Activated CD4-positive, CD25-positive, alpha-beta regulatory T cell (primary cell): ENCODE measurements around the gene MDC1.
A peak's percentile ranks its signal among the peaks of the same experiment; 100 is the strongest.
"Not testable (repeated sequence)": the region's sequence is repeated elsewhere in the genome, so short reads cannot be mapped to it uniquely, and the experiment has no call there.

Experiments used
- DNase-seq, 4 experiments: peaks; one replicate each; lab custom pipeline; 2025; lab: John Stamatoyannopoulos, UW

The MDC1 gene

DNA sequence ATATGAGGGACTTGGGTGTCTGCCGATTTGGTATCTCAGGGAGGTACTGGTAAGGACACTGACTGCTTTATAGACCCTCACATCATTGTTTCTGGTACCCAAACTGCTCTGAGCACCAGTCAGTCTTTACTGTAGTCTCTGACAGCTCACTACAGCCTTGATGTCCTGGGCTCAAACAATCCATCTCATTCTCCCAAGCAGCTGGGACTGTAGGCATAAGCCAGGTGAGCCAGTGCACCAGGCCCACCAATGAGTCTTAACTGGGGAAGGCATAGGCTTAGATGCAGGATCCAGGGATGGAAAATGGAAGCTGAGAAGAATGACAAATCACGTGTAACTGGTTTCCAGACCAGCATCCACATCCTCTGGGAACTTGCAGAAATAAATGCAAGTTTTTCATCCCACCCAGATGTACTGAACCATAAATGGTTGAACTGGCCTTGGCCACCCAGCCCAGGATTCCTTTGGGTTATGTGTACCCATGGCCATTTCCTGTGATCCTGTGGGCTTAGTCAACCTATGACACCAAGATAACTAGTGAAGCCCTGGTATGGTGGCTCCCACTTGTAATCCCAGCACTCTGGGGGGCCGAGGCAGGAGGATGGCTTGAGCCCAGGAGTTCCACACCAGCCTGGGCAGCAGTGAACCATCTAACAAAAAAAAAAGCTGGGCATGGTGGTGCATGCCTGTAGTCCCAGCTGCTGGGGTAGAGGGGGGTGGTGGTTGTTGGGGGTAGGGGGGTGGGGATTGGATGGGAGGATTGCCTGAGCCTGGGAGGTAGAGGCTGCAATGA lies 8.8 kb upstream of the MDC1 start:
- DNase-seq = no peak

GRCh38 chr6:30724906-30725667 lies 8.0 kb upstream of the MDC1 start:
- no peak for DNase-seq

- not testable (repeated sequence) for DNase-seq
These were observed 7.0 kb upstream of the MDC1 start for GRCh38 chr6:30723843-30724741.

- DNase-seq = not testable (repeated sequence)
These were observed 6.2 kb upstream of the MDC1 start for GRCh38 chr6:30723159-30723842.

- DNase-seq = peak; percentile 67 to 82 (median 74)
These were observed 5.4 kb upstream of the MDC1 start for GRCh38 chr6:30722280-30723112.

- not testable (repeated sequence) for DNase-seq
These were observed 4.9 kb upstream of the MDC1 start for GRCh38 chr6:30722025-30722279.

DNA sequence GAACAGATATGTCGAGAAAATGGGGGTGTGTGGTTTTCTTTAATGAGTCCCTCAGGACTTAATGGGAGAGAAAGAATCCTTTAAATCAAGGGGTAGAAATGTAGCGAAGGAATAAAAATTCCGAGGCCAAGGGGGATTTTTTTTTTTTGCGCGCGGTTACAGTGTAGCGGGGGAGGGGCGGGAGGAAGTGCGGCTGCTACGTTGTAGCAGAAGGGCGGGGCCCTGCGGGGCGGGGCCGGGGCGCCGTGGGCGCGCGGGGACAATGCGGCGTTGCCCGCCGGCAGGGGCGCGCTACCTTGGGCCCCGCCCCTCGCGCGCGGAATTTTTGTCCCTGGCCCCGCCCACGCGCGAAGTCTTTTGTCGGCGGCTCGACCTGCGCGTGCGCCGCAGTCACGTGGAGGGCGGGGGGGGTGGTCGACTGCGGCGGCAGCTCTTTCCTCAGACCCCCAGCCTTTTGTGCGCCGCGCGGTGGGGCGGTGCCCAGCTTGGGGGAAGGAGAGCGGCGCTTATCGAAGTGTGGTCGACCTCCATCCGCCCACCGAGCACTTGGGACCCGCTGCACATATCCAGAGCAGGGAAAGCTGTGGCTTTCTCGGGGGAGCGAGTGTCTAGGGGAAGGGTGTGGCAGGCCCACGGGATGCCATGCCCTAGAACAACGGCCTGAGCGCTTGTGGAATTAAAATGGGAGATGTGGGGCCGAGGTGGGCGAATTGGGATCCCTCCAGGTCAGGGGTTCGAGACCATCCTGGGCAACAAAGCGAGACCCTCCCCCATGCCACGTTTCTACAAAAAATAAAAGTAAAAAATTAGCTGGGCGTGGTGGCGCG lies 4.3 kb upstream of the MDC1 start:
- DNase-seq = peak; percentile 94 to 97 (median 94)

GRCh38 chr6:30720738-30721197 lies 3.7 kb upstream of the MDC1 start:
- peak; percentile 23 to 45 (median 35) for DNase-seq

GRCh38 chr6:30719791-30720737 lies 3.0 kb upstream of the MDC1 start, which contains the start of gene TUBB:
Gene TUBB (plus strand): TSS chr6:30720352. CDS start chr6:30720507, 155 bp downstream.
- peak; percentile 81 to 93 (median 88) for DNase-seq

DNA sequence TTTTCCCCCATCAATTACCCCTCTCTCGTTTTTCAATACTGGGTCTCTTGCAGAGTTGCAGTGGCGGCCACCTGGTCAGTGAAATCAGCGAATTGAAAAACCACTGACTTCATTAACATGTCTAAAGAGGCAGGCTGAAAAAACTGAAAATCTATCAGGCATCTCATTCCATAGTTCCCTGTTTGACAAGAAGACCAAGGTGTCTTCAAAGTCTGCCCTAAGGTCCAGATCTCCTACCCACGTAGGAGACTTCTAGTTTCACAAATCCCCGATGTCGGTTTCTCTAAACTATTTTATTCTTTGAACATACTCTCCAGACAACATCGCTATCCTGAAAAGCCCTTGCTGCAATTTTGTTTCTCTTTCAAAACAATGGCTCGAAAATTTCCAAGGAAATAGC lies 2.3 kb upstream of the MDC1 start:
- DNase-seq = no peak

DNA sequence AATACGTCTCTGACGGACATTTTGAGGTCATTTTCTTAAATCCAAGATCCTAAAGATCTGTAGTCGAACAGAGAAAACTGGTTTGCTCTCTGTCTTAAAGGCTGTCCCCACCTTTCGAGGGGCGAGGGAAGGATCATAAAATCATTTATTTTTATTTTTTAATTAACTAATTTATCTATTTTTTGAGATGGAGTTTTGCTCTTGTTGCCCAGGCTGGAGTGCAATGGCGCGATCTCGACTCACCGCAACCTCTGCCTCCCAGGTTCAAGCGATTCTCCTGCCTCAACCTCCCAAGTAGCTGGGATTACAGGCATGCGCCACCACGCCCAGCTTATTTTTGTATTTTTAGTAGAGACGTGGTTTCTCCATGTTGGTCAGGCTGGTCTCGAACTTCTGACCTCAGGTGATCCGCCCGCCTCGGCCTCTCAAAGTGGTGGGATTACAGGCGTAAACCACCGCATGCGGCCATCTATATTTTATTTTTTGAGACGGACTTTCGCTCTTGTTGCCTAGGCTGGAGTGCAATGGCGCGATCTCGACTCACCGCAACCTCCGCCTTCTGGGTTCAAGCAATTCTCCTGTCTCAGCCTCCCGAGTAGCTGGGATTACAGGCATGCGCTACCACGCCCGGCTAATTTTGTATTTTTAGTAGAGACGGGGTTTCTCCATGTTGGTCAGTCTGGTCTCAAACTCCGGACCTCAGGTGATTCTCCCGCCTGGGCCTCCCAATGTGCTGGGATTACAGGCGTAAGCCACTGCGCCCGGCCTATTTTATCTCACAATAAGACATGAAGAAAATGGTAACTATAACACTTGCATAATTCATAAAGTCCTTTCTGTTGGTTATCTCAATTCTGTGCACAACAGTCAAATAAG lies 1.0 kb upstream of the MDC1 start:
- DNase-seq = not testable (repeated sequence)

- no peak for DNase-seq
These were observed 277 bp downstream of the MDC1 start for GRCh38 chr6:30716879-30717128.

DNA sequence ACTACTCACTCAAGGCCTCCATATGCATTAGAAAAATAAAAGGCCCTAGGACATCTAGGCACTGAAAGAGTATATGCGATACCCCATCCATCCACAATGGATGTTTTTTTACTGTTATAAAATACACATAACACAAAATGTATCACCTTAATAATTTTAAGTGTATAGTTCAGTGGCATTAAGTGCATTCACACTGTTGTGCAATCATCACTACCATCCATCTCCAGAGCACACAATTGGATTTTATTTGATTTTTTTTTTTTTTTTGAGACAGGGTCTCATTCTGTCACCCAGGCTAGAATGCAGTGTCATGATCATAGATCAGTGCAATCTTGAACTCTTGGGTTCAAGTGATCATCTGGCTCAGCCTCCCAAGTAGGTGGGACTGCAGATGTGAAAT lies 2.8 kb downstream of the MDC1 start:
- no peak for DNase-seq

- no peak for DNase-seq
These were observed 4.6 kb downstream of the MDC1 start for GRCh38 chr6:30712441-30712945.

DNA sequence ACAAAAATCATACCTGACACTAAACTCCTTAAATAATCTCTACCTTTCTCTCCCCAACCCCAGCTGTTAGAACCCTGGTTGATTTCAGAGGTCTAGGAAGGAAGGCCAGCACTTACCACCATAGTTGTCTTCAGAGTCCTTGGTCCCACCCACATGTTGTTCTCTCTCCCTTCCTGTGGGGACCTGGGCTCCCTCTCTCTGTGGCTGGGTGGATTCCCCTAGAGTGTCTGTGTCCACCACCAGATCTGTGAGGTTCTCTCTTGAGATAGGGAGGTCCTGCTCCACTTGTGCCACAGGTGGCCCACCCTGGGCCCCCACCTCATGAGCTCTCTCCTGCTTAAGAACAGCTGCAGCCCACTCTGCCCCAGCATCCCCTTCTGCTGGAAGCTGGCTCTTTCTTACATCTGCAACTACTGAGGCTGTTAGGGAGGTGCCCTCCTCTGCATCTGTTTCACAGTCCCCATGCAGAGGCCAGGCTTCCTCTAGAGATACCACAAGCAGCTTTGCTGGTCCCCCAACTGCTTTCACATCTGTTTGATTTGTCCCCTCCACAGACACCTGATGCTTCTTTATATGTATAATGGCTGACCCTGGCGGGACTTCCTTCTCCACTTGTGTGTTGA lies 5.2 kb downstream of the MDC1 start:
- no peak for DNase-seq

- DNase-seq = no peak
These were observed 7.8 kb downstream of the MDC1 start for GRCh38 chr6:30709101-30709868.
